ENCODE data around the gene PSMB7.

Gene PSMB7

DNA sequence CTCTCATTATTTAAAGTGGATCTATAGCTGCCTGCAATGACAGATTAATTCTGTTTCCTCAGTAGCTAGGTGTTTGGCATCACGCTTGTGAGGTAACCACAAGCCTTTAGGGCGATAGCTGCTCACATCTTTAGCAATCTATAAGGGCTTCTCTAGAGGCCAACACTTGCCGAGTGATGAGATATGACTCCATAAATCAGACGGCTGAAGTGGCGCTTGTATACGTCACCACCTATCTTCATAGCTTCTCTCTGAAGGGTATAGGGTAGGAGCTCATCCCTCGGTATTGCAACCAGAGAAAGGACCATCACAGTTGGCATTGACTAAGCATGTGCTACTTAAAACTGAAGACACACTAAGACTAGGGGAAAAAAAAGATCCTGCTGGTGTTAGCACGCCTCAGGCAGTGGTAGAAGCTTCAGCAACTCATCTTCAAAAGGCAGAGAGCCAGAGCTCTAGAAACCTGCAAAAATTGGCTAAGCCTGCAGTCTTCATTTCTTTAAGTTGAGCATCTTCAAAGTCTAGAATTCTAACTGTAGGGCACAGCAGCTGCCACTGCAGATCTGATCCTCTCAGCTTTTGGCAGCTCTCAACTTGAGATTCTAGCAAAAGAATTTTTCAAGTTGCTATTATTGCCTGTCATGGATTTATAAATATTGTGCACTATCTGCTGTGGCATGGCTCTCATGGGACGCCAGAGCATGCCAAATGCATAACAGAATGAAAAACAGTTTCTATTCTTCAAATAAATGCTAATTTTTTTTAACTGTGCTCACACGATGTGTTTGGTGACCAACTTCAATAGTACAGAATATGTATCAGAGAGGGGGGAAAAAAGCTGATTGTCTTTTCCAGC lies 37.5 kb downstream of the PSMB7 start:
- no peak for DNase-seq

DNA sequence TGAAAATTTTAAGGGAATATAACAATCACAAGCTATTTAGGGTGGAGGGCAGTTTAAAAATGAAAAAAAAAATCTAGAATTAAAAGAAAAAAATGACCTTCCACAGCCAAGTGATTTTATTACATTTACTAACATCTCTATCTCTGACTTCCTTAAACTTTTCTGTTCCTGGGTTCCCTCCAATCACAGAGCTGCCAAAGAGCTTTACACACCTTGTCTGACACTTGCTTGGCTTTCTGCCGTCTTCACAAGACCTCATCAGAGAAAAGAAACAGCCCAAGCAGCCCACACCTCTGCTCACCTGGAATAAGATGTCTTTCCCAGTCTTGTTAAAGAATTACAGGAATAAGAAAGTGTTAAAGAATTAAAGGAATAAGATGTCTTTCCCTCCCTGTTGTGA lies 38.9 kb downstream of the PSMB7 start:
- DNase-seq: no peak

DNA sequence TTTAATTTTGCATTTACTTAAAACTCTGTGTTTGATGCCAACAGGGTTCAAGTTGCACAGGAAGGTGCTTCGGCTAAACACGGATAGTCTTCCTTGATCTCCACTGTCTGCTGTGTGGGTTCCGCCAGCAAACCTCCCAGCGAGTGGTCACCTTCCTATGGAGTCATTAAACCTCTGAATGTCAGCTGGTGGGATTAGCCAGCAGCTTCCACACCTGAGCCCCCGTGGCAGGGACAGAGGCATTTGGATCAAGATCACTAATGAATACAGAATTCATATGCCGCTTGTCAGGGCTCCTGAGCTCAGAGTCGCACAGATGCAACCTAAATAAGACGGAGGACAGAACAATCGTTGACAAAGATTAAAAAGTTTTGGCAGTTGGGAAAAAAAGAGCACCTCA lies 39.5 kb downstream of the PSMB7 start:
- no peak for DNase-seq

DNA sequence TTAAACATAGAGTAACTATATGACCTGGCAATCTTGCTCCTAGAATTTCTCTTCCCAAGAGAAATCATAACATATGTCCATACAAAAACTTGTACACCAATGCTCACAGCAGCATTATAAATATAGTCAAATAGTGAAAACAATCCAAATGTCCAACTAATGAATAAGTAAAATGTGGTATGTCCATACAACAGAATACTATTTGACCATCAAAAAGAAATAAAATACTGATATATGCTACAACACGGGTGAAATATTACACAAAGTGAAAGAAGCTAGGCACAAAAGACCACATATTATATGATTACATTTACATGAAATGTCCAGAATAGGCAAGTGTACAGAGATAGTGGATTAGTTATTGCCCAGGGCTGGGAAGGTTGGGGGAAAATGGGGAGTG lies 41.4 kb downstream of the PSMB7 start:
- no peak for DNase-seq

DNA sequence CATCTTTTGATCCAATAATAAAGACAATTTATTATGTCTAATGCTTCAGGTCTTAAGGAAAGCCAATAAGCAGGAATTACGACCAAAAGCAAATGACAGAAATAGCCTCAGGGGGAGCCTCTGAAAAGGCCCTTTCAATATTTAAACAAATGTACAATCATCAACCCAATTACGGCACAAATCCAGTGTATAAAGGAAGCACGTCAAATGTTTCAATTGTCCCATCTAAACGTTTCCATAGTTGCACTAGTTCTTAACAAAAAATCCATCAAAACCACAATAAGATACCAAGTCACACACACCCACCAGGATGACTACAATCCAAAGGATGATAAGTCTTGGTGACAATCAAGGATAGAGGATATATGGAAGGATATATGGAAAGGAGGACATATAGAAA lies 41.9 kb downstream of the PSMB7 start:
- DNase-seq: no peak

DNA sequence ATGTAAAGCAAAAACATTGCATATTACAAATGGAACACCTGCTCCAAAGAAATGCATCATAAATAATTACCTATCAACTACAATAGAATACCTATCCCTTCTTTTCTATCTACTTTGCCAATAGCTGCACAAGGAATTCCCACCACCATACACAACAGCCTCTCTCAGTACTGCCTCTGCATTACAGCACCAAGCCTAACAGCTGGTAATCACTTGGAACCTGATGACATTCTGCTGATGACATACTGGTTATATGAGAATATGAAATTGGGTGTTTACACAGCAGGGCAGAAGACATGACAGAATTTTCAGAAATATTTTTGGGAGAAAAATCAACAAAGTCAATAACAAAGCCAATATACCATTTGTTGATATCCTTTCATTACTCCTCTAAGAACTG lies 43.2 kb downstream of the PSMB7 start:
- no peak for DNase-seq

DNA sequence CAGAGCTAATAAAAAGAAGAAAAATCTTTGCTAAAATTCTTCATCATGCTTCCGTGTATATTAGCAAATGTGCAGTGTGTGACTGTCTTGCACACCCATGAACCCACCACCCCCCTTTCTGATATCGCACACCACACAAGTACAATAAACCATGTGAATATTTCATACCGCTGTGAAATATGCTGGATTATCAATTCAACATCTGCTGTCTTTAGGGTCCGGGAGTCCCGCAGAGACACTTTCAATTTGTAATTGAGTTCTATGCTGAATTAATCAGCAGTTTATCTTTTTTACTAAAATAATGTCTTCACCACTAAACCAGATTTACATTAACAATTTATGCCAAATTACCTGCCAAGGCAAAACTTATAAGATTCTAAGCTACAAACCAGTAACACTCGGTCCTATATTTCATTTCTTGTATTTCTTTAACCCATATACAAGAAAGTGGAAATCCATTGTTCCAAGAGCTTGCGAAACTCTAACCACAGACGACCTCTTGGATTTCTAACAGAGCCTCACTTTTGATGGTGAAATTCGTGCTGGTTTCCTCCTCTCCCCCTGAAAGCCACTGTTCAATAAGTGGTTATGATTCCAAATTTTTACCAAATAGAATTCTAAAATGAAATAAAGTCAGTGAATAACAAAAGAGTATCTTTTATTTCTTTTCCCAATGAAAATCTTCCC lies 44.2 kb downstream of the PSMB7 start:
- no peak for DNase-seq

DNA sequence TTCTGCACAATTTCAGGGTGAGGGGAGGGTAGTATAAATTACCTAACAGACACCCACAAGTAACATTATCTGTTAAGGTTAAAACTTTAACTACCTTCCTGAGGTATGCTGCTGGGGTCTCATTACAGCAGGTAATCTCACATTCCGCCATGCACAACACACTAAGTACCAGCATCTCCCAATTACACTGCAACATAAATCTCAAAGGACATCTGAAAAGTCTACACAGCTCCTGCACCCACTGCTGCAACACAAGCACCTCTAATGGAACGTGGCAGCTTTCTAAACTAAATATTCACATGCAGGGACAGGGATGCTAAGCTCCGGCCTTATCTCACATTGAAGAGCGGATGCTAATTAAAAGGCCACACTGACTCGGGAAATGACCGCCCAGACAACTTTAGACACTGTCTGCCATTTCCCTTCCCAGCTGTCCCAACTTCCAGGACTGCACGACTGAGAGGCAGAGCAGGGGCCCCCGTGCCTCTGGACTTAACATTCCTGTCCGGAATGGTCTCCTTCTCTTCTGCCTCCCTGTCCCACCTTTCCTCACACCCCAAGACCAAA lies 45.9 kb downstream of the PSMB7 start:
- no peak for DNase-seq

DNA sequence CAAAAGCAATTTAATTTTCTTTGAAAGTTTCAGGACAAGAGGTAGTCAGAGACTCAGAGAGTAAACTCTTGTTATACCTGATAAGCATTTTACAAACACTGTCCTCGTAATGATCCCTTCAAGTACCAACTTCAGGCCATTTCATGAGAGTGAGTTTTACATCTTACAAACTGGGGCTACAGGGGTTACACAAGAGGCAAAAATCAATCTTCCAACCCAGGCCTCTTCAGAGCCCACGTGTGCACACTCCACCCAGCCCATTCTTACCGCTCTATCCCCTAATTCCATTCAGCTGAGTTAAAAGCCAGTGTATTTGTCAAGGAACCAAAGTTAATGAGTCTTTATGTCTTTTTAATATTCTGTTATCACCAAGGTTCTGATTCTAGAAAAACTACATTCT lies 46.5 kb downstream of the PSMB7 start:
- no peak for DNase-seq

DNA sequence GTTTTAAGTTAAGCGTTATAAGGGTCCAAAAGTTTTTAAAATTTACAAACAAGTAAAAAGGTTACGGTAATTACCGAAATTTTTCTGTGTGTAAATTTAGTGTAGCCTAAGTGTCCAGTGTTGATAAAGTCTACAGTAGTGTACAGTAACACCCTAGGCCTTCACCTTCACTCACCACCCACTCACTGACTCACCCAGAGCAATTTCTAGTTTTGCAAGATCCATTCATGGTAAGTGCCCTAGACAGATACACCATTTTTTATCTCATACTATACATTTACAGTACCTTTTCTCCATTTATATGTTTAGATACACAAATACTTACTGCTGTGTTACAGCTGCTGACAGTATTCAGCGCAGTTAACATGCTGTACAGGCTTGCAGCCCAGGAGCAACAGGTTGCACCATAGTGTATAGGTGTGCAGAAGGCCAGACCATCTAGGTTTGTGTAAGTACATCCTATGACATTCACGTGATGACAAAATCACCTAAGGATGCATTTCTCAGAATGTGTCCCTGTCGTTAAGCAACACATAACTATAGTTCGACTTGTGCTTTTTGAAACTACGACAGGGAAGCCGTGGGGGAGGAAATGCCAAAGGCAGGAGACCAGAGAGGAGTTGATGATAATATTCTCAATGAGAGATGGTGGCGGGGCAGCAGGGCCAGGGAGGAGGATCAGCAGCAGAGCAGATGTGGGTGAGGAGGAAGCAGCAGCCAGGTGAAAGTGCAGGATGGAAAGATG lies 48.6 kb downstream of the PSMB7 start:
- no peak for DNase-seq

DNA sequence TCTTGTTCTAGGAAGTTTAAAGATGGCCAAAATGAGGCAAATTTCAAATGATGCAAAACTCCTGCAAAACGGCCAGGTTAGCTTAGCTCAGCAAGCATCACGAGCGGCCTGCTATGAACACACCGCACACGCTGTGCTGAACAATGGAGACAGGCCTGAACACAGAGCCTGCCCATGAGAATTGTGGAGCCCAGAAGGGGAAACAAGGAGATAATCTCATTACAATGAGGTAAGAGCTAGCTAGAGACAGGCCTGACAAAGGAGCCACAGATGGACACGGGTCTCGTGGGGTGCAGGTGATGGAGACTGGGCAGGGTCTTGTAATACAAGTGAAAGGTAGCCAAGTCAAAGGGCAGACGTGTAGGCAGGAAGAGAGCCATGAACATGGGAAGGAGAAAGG lies 50.2 kb downstream of the PSMB7 start:
- DNase-seq: no peak

DNA sequence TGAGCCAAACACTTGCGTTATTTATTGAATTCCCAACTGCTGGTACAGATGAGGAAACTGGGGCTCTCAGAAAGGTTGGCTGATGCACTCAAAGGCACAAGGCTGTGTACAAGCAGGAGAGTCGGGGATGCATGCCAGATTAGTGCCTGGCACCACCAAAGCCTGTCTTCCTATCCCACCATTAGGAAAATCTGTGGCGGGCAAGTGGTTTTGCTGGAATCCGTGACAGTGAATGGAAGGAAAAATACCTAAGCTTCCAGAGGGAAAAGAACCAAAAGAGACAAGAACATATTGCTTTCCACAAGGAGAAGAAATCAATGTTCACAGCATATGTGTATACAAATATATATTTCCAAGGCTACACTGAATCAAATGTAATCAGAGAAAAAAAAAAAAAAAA lies 51.1 kb downstream of the PSMB7 start:
- no peak for DNase-seq

DNA sequence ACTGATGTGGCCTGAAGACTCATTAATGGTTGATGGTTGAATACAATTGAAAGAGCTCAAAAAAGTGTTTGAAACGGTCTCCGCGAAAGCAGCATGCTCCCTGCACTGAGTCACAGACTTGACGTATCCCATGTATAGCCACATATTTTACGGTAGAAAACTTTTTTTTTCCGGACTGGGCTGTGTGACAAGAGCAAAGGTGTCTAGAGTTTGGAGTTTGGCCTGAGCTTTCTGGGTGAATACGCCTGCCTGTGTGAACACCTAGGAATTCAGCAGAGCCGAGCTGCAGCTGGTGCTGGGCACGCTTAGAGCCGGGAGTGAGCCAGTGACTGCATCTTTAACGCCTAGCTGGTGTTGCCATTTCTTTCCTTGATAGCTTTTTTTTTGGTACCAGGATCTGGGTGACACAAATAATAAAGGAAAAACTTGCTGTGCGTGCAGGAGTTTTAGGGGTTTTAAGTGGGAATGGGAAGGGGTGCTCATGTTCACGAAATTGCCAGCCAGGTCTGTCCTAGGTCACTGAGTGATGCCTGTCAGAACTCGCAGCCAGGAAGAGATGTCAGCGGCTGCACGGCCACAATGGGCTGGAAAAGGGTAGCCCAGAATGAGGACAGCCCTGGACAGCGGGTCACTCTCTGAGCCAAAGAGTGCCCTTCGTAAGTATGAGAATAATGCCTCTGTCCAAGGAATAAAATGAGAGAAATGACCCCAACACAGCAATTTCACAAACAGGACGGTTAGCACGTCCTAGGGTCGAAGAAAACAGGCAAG lies 51.7 kb downstream of the PSMB7 start:
- no peak for DNase-seq

DNA sequence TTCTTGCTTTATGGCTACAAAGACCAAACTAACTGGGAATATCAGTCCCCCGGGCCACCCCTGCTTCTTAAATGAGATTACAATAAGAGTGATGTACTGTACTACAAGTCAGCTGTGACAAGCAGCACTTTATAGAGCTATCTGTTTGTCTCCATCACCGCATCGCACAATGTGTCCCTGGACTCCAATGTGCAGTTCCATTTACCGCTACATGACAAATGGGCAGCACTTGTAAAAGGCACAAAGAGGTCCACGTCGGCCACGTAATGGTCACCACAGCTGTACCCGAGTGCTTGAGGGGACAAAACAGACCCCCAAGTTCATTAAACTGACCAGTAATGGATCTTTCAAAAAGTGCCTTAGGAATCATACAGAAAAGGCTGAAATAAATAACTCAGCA lies 54.1 kb downstream of the PSMB7 start:
- no peak for DNase-seq

DNA sequence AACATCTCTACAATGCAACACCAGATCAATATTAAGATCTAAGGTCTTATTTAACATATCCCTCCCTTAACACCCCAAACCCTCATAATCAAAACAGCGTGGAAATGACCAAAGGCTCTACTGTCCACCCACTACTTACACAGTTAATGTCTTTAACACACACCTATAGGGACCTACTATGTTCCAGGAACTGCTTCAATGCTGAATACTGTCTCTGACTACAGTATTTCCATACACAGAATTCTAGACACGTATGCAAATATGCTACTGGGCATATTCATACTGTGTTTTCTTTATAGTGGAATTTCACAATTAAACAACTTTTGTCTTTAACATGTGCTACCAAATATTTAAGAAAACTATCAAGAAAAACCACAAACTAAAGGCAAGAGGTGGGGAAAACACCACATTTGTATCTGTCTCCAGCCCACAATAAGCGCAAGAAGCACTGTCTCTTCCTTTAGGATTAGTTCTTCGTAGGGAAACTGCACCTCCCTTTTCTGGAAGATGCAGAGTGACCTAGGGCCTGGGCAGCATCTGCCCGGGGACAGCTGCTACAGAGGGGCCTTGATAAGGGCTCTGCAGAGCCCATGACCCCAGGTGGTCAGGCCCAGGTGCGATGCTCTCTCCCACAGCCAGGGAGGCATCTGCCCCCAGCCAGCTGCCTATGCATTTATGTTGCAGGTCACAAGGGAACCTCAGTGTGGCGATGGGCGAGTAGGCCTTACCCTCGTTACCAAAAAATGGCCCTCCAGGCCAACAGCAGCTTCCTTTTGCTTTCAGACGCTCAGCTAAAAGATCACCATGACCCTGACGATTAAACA lies 55.2 kb downstream of the PSMB7 start:
- no peak for DNase-seq

DNA sequence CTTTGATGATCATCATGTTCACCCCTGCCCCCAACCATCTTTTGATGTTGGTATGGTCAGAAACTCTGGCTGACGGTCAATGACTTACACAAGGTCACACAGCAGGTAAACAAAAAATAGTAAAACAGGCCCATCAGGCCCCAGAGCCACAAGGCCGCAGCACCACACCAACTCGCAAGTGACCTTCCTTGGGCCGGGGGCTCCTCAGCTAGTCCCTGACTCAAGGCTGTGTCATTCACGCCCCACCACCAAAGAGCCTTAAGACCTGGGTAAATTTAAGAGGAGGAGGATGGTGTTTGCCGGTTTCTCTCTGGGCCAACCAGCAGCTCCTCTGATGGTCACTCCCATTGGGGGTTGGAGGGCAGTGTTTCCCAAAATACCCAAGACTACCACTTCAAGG lies 55.8 kb downstream of the PSMB7 start:
- DNase-seq: no peak

DNA sequence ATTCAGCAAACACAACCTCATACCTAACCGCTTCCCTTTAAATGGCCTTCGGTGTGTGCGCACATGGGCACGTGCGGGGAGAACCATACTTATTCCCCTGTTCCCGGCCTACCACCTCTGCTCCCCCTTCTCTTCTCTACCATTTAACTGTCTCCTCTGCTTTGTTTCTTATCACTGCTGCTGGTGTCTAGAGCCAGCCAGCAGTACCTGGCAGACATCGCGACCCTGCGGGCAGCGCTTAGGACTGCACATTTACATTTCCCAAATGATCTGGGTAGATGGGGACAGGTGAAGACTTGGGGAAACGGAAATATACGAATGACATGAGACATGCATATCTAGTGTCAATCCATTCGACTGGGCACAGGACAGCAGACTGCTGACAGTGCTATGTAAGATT lies 56.6 kb downstream of the PSMB7 start:
- no peak for DNase-seq

DNA sequence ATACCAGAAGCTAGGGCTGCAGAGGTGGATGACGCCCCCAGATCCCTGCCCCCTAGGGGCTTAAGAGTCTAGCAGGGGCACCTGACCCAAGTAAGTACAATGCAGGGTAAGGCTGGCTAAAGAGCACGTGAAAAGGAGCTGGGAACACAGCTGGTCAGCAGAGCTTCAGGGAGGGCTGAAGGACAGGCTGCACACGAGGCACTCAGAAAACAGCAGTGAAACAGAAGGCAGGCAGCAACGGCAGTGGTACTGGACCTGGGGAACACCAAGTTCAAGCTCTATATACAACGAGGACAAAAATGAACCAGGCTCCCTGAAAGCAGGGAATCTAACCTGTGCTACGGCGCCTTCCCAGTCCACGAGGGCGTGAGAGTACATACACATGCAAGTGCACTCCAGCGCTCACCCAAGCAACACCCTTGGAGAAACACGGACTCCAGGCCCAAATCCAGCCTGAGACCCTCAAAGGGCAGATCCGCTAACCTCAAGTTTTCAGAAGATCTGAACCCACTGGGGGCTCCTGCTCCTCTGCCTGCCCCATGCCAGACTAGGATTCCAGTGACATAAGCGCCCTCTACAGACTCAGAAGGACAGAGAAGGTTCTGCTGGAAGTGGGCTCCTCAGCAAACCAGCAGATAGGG lies 57.4 kb downstream of the PSMB7 start:
- DNase-seq: no peak

DNA sequence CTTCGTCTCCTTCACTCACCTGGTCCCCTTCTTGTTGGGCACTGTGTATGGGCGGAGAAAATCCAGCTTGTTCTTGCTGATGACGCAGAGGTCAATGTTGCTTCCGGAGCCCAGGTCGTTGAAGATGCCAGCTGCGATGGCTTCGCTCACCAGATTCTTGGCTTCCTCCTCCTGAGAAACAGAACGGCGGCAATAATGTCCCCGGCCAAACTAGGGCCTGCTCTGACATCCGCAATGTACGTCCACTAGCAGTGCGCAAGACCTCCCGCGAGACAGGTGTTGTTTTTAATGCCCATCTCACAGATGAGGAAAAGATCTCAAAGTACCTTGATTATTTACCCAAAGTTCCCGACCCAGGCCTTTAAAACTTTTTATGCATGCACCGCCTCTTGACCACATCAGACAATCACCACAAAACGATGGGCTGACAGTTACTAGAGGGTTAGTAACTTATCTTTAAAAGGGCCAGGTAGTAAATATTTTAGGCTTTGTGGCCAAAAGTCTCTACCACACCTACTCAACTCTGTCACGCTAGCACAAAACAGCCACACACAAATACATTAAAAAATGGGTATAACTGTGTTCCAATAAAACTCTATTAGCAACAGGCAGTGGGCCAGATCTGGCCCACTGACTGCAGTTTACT lies 58.4 kb downstream of the PSMB7 start:
- DNase-seq: no peak

DNA sequence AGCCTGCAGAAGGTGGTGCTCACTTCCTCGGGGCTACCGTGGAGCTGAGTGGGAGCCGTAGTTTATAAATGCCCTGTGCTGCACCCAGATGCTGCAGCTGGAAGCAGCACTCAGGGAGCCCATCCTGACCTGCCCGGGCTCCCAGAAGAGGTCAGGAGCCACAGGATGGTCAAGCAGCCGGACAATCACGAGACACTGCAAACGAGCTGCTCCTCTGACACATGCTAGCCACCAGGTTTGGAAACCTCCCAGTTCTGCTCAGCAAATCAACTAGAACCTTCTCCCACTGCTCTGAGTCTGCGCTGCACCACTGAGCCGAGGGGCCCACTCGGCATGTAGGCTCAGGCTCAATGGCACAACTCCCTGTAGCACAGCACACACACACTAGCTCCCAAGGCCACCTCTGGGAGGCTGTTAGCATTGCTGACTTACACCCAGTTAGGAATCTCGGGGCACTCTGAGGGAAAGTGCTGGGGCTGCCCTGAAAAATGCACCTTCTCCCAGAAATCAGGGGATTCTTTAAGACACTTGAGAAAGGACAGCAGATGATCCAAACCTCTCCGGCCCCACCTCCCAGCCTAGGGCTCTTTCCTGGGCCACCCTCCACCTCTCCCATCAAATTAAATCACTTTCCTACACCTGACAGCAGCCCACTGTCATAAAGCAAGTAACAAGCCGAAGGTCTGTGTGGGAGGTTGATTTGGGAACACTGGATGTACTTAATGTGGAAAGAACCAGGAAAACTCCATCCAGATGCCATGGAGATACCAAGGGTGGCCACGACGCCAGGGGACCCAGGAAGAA lies 59.1 kb downstream of the PSMB7 start:
- no peak for DNase-seq
